NCI-H446 treated with DMSO at 0.1 percent for 48 hours (cell line): ENCODE measurements around the gene C3.
A peak's percentile ranks its signal among the peaks of the same experiment; 100 is the strongest.

ENCODE experiments used
- DNase-seq: peaks from one replicate; lab custom pipeline; 2025; lab: John Stamatoyannopoulos, UW

The C3 gene

DNA sequence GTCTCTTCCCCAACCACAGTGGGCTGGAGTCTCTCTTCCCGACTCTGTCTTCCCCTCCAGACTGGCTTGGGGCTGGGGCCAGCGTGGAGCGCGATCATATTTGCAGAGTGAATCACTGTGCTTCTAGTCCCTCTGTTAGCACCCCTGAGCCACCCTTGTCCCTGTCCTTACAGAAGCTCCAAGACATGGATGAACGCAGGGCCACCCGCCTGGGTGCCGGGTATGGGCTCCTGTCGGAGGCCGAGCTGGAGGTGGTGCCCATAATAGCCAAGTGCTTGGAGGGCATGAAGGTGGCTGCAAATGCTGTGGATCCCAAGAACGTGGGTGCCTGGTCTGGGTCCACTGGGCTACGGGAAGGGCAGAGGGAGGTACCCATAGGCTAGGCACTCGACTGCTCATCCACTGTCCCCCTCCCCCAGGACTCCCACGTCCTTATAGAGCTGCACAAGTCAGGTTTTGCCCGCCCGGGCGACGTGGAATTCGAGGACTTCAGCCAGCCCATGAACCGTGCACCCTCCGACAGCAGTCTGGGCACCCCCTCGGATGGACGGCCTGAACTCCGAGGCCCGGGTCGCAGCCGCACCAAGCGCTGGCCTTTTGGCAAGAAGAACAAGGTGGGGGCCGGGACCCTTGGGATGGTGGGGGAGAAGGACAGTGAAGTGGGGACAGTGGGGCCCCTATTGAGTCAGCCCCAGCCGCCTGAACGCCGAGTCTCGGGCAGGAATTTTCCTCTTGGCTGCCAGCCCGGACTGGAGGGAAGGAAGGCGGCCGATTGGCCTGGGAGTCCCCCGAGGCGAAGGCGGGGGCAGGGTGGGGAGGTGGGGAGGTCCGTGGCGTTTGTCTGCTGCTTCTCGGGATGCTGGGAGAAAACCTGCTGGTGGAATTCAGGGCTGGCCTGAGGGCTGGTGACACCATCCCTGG lies 24.2 kb upstream of the C3 start:
- DNase-seq: no peak

GRCh38 chr19:6743714-6744380 lies 23.4 kb upstream of the C3 start:
- no peak for DNase-seq

- no peak for DNase-seq
Observed at GRCh38 chr19:6743066-6743465, 22.6 kb upstream of the C3 start.

GRCh38 chr19:6740589-6741343 lies 20.3 kb upstream of the C3 start:
- DNase-seq: no peak

GRCh38 chr19:6739883-6740588 lies 19.6 kb upstream of the C3 start:
- DNase-seq: no peak

DNA sequence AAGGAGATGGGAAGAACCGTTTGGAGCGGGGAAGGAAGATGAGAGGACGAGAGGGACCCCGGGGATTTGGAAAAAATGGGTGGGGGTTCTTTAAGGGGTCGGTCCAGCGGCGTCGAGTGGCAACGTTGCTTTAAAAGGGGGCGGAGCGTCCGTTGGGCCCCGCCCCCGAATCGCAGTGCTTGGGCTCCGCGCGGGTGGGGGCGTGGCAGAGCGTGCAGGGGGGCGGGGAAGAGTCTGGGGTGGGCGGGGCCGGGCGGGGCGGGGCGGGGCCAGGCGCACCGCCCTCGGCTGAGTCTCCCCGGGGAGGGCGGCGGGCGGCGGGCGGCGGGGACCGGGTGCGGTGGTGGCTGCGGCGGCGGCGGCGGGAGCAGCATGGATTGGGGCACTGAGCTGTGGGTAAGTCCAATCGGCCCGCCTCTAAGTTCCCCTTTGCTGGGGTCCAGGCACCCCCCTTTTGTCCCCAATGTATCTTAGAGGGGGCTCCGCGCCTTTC lies 19.0 kb upstream of the C3 start, which contains the start of gene TRIP10:
TSS of gene TRIP10 (plus strand) at position 291 of the 493 bp plus-strand sequence. CDS start at position 373, 82 bp downstream.
- DNase-seq: peak; percentile 49

- DNase-seq: no peak
Observed at GRCh38 chr19:6738787-6739389, 18.4 kb upstream of the C3 start.

DNA sequence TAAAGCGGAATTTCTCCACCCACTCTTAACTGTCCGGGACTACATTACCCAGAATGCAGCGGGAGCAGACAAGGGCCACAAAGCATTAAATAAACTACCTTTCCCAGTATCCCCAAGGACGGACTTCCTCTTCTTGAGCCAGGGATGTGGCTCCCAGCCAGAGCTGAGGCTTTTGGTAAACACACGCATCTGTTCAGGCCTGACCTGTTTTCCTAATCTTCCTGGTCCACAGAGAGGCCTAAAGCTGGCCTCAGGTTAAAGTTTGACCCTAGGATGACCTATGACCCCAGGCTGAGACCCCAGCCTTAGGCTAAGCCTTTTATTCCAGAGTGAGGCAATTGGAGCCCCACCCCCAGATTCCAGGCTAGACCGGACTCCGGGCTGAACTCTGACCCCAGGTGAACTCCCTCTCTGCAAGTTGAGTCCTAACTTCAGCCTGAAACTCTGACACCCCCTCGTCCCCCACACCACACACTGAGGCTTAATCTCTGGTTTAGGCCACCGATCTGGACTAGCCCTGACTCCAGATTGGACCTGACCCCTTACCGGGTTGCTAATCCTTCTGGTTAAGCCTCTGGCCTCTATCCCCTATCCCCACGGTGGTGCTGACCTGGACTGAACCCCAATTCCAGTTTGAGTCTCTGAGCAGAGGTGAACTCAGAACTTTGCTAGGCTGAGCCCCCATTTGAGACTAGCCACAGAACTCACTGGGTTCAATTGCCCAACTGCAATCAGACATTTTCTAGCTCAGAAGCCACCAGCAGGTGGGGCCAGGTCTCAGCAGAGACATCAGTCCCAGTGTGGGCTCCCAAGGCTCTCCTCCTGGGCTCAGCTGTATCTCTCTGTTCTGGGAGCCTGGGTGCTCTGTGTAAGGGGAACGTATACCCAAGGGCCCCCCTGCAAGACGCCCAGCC lies 17.7 kb upstream of the C3 start:
- DNase-seq: peak; percentile 39

- DNase-seq: peak; percentile 100
Observed at GRCh38 chr19:6737284-6737872, 16.9 kb upstream of the C3 start, which contains the start of gene GPR108. GPR108 (minus strand) TSS chr19:6737580; CDS start chr19:6737576, 4 bp downstream.

GRCh38 chr19:6736917-6737283 lies 16.4 kb upstream of the C3 start:
- DNase-seq: no peak

DNA sequence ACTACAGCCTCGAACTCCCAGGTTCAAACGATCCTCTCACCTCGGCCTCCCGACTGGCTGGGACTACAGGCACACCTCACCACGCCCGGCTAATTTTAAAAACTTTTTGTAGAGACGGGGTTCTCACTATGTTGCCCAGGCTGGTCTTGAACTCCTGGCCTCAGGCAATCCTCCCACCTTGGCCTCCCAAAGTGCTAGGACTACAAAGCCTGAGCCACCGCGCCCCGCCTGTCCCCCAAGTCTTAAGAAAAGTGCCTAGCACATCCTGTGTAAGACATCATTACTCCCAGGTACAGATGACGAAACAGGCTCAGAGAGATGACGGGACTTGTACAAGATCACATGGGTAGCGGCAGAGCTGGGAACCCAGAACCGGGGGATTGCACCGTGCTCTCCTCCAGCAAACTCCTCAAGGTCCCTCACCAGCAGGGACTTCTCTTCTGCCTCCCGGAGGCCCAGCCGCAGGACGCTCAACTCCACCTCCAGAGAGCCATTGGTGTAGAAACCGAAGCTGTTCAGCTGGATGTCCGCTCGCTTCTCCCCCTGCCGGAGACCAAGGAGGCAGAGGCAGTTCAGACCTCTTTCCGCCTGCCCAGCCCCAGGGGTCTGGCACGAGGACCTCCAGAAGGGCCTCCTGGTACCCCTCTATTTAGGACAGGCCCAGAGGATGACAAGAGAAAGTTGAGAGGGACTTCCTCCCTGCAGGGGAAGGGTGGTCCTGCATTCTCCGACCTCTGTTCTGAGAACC lies 15.9 kb upstream of the C3 start:
- DNase-seq: no peak

GRCh38 chr19:6735181-6735911 lies 14.9 kb upstream of the C3 start:
- DNase-seq: no peak

GRCh38 chr19:6734096-6734696 lies 13.7 kb upstream of the C3 start:
- DNase-seq: no peak

DNA sequence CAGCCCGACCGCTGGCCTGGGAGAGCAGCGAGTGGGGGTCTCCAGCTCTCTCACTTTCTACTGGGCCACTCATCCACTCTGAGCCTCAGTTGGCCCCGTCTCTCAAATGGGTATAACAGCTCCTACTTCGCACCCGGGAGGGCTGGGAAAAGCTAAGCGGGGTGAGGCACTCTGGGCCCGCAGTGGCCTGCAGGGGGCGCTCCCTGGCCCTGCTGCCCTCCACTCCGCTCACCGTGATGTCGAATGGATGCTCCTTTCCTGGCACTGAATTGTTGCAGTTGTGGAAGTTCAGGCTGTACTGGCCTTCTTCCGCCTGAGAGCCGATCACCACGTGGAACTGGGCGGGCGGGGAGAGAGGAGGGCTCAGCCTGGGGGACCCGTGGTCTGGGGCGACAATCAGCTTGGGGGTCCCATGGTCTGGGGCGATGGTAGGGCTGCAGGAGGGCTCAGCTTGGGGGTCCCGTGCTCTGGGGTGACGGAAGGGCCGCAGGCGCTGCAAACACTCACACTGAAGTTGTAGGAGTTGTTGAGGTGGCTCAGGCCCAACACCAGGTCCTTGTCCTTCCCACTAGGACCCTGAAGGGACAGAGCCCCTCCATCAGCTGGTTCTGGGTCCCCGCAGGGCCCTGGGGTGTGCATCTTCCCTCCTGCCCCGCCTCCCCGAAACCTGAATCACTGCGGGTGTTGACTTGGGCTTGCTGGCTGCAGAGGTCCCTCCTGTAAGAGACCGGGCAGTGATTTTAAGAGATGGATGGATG lies 13.1 kb upstream of the C3 start:
- no peak for DNase-seq

DNA sequence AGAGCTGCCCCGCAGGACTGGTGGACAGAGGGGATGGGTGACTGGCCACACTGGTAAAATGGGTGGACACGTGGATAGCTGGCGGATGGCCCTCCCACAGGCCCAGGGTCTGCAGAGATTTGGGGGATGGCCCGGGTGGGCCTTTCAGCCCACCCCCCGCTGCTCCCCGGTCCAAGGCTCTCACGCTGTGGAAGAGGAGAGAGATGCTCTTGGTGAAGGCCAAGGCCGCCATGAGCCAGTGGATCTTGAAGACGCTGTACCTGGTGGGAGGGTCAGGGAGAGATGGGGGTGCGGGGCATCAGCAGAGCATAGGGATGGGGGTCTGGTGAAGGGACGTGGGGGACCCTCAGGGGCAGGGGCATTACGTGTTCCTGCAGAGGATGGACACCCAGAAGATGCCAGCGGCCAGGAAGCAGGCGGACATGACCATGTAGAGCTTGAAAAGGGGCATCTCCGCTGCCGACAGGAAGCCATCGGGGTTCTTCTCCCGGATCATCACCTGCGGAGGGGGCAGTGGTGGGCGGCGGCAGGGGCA lies 12.4 kb upstream of the C3 start:
- DNase-seq: no peak

- DNase-seq: no peak
Observed at GRCh38 chr19:6731822-6732221, 11.4 kb upstream of the C3 start.
